Loucy (cell line): ENCODE results near the gene ARL10.

Experiments used
- EZH2phosphoT487 ChIP-seq: fragments of 200-600 bp; IDR thresholded peaks from 2 replicates; pipeline ENCODE4 v1.6.1; 2018; ENCODE audit warnings: antibody characterized with exemption, mild to moderate bottlenecking, moderate library complexity, borderline replicate concordance
- TF ChIP-seq, protein P1 (sequence below): fragments of 200-600 bp; sonication (generic); conservative IDR thresholded peaks from 2 replicates; pipeline ENCODE4 v1.5.1; 2014; ENCODE audit warnings: mild to moderate bottlenecking, antibody characterized with exemption, low read length

DNA sequence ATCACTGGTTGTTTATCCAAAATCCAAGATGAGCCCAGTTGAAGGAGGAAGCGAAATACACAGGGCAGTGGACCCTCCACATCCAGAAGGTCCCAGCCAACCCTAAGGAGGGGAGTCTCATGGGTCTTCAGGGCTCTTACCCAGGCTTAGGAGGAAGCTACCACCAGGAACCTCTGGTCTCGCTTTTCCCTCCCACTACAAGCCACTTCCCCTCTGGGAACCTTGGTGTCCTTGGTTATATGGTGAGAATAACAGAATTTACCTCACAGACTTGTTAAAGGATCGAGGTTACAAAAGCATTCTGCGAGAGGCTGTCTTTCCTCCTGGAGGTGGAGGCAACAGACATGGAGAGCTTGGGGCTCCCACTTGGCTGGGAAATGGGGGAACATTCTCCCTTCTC is 26.7 kb downstream of the ARL10 start:
- TF ChIP-seq, protein P1, sequence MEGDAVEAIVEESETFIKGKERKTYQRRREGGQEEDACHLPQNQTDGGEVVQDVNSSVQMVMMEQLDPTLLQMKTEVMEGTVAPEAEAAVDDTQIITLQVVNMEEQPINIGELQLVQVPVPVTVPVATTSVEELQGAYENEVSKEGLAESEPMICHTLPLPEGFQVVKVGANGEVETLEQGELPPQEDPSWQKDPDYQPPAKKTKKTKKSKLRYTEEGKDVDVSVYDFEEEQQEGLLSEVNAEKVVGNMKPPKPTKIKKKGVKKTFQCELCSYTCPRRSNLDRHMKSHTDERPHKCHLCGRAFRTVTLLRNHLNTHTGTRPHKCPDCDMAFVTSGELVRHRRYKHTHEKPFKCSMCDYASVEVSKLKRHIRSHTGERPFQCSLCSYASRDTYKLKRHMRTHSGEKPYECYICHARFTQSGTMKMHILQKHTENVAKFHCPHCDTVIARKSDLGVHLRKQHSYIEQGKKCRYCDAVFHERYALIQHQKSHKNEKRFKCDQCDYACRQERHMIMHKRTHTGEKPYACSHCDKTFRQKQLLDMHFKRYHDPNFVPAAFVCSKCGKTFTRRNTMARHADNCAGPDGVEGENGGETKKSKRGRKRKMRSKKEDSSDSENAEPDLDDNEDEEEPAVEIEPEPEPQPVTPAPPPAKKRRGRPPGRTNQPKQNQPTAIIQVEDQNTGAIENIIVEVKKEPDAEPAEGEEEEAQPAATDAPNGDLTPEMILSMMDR, result no peak
- TF ChIP-seq EZH2phosphoT487, result no peak
